Body of pancreas (tissue), 4 donors: Measurements from ENCODE around the gene DNAJC1.

ENCODE experiments used
- POLR2A ChIP-seq, 3 donors: fragments of 450-650 bp; IDR thresholded peaks; one replicate each; pipeline ENCODE4 v1.6.1; 2016; ENCODE audit warnings: antibody characterized with exemption in 3 of 3, mild to moderate bottlenecking in 2 of 3
- TF ChIP-seq, protein P1 (sequence below), 7 experiments: fragments of 450-650 bp in 4 of 7; fragments of 200-600 bp in 3 of 7; sonication (generic) in 3 of 7; IDR thresholded peaks; one replicate each; pipeline ENCODE4 v1.5.1; 2016 to 2019; ENCODE audit warnings: antibody characterized with exemption in 7 of 7

GRCh38 chr10:21744223-21744622, 259.3 kb downstream of the DNAJC1 start:
- TF ChIP-seq, protein P1, sequence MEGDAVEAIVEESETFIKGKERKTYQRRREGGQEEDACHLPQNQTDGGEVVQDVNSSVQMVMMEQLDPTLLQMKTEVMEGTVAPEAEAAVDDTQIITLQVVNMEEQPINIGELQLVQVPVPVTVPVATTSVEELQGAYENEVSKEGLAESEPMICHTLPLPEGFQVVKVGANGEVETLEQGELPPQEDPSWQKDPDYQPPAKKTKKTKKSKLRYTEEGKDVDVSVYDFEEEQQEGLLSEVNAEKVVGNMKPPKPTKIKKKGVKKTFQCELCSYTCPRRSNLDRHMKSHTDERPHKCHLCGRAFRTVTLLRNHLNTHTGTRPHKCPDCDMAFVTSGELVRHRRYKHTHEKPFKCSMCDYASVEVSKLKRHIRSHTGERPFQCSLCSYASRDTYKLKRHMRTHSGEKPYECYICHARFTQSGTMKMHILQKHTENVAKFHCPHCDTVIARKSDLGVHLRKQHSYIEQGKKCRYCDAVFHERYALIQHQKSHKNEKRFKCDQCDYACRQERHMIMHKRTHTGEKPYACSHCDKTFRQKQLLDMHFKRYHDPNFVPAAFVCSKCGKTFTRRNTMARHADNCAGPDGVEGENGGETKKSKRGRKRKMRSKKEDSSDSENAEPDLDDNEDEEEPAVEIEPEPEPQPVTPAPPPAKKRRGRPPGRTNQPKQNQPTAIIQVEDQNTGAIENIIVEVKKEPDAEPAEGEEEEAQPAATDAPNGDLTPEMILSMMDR (IDR thresholded peaks at IDR 0.05) = no peak
- no peak for TF ChIP-seq POLR2A (IDR thresholded peaks at IDR 0.05)
